A549 (cell line): ENCODE results near the gene MRPS34. TPM values are rescaled to one million over a fixed set of nuclear protein-coding genes. Genes with fewer than 3 reads are reported as not detected.
A peak's percentile ranks its signal among the peaks of the same experiment; 100 is the strongest.

ENCODE experiments used
- ATAC-seq, 2 experiments: fragments of 200-7000 bp in 1 of 2; fragments of >200 bp in 1 of 2; cut with Nextera tagmentation in 1 of 2; cut with Tn5 transposase in 1 of 2; 3 replicates each; pipeline versions ENCODE4 v1.8.0 to v1.9.1; 2018 to 2020; ENCODE audit warnings: mild to moderate bottlenecking in 1 of 2, moderate library complexity in 1 of 2
- CTCF ChIA-PET: fragments of 300-600 bp; sonication (Branson Sonifier 250); formaldehyde crosslinking; extraction: SDS; loops from one replicate; lab custom pipeline; 2021; ENCODE audit warnings: antibody characterized with exemption, inconsistent platforms; lab: Yijun Ruan, JAX
- POLR2A ChIA-PET: fragments of 350-600 bp; formaldehyde crosslinking; extraction: SDS; loops from one replicate; lab custom pipeline; 2021; ENCODE audit warnings: antibody characterized with exemption, inconsistent platforms; lab: Yijun Ruan, JAX
- DNase-seq, 2 experiments: peaks; one replicate each; pipeline versions ENCODE4 v3.0.0 to v3.0.0-alpha.2; 2011 to 2016; ENCODE audit warnings: low read depth in 1 of 2, low spot score in 1 of 2
- FAIRE-seq: peaks from 2 replicates; lab custom pipeline; 2011; peaks lifted over from hg19 to GRCh38; lab: Jason Lieb, UNC
- H3K27ac ChIP-seq, 2 experiments: fragments of >200 bp; sonication (Bioruptor Twin); formaldehyde crosslinking; 3 replicates each; pipeline ENCODE4 v1.5.1; 2016 to 2017
- H3K4me1 ChIP-seq: fragments of >200 bp; sonication (Bioruptor Twin); formaldehyde crosslinking; 3 replicates; pipeline ENCODE4 v1.6.1; 2016
- H3K4me2 ChIP-seq: fragments of >200 bp; sonication (Bioruptor Twin); formaldehyde crosslinking; 3 replicates; pipeline ENCODE4 v1.6.1; 2016
- H3K4me3 ChIP-seq: fragments of >200 bp; sonication (Bioruptor Twin); formaldehyde crosslinking; 3 replicates; pipeline ENCODE4 v1.5.1; 2016
- H3K9me3 ChIP-seq: fragments of >200 bp; sonication (Bioruptor Twin); formaldehyde crosslinking; 3 replicates; pipeline ENCODE4 v1.6.1; 2016
- BHLHE40 ChIP-seq: IDR thresholded peaks from 2 replicates; pipeline ENCODE4 v1.6.1; 2012; ENCODE audit warnings: low read depth, low read length, inconsistent platforms
- CBX2 ChIP-seq: fragments of 200-600 bp; sonication (generic); IDR thresholded peaks from 2 replicates; pipeline ENCODE4 v1.6.1; 2016; ENCODE audit warnings: low read depth, mild to moderate bottlenecking, borderline replicate concordance
- CBX8 ChIP-seq: fragments of 200-600 bp; sonication (generic); IDR thresholded peaks from 2 replicates; pipeline ENCODE4 v1.6.1; 2016
- CEBPB ChIP-seq, 2 experiments: fragments of >200 bp in 1 of 2; sonication (Bioruptor Twin) in 1 of 2; formaldehyde crosslinking in 1 of 2; IDR thresholded peaks; 2 replicates each; pipeline ENCODE4 v1.6.1; 2012 to 2016
- CHD4 ChIP-seq: fragments of 200-600 bp; sonication (generic); IDR thresholded peaks from 2 replicates; pipeline ENCODE4 v1.6.1; 2016; ENCODE audit warnings: antibody characterized with exemption, mild to moderate bottlenecking, borderline replicate concordance
- EHMT2 ChIP-seq: fragments of 200-600 bp; sonication (generic); IDR thresholded peaks from 2 replicates; pipeline ENCODE4 v1.6.1; 2016; ENCODE audit warnings: antibody characterized with exemption, low read depth, mild to moderate bottlenecking, moderate library complexity
- ELK1 ChIP-seq: fragments of 150-350 bp; IDR thresholded peaks from 2 replicates; pipeline ENCODE4 v1.6.1; 2014; ENCODE audit warnings: low read depth, mild to moderate bottlenecking, low read length
- ESRRA ChIP-seq: fragments of 150-350 bp; IDR thresholded peaks from 2 replicates; pipeline ENCODE4 v1.6.1; 2014; ENCODE audit warnings: mild to moderate bottlenecking, low read length, borderline replicate concordance
- FOSB ChIP-seq: fragments of 250-450 bp; sonication (Bioruptor Pico); IDR thresholded peaks from 2 replicates; pipeline ENCODE4 v1.5.0; 2020; ENCODE audit warnings: mild to moderate bottlenecking, moderate library complexity
- FOXS1 ChIP-seq: fragments of 250-450 bp; sonication (Bioruptor Pico); IDR thresholded peaks from 2 replicates; pipeline ENCODE4 v1.5.0; 2020; ENCODE audit warnings: mild to moderate bottlenecking, moderate library complexity
- HDAC2 ChIP-seq: fragments of 200-600 bp; sonication (generic); IDR thresholded peaks from 2 replicates; pipeline ENCODE4 v1.6.1; 2016
- HEYL ChIP-seq: fragments of 250-450 bp; sonication (Bioruptor Pico); IDR thresholded peaks from 2 replicates; pipeline ENCODE4 v1.8.0; 2021; ENCODE audit warnings: mild to moderate bottlenecking, moderate library complexity
- HMGXB4 ChIP-seq: fragments of 250-450 bp; sonication (Bioruptor Pico); IDR thresholded peaks from 2 replicates; pipeline ENCODE4 v1.5.0; 2021; ENCODE audit warnings: mild to moderate bottlenecking, moderate library complexity, borderline replicate concordance
- HOXB13 ChIP-seq: fragments of 250-450 bp; sonication (Bioruptor Pico); IDR thresholded peaks from 2 replicates; pipeline ENCODE4 v1.5.0; 2020; ENCODE audit warnings: low read depth, mild to moderate bottlenecking, moderate library complexity
- HOXB5 ChIP-seq: fragments of 250-450 bp; sonication (Bioruptor Pico); IDR thresholded peaks from 2 replicates; pipeline ENCODE4 v1.5.0; 2020; ENCODE audit warnings: mild to moderate bottlenecking, moderate library complexity
- JUN ChIP-seq, 2 experiments: fragments of >200 bp; sonication (Bioruptor Twin); formaldehyde crosslinking; IDR thresholded peaks; 2 replicates in 1 of 2; 3 replicates in 1 of 2; pipeline ENCODE4 v1.6.1; 2016 to 2017
- KDM1A ChIP-seq: fragments of 200-600 bp; sonication (generic); IDR thresholded peaks from 2 replicates; pipeline ENCODE4 v1.6.1; 2016; ENCODE audit warnings: low read depth, mild to moderate bottlenecking
- KDM5A ChIP-seq: fragments of 200-600 bp; sonication (generic); IDR thresholded peaks from 2 replicates; pipeline ENCODE4 v1.6.1; 2016; ENCODE audit warnings: antibody characterized with exemption, mild to moderate bottlenecking
- MAFK ChIP-seq: fragments of 450-650 bp; IDR thresholded peaks from 2 replicates; pipeline ENCODE4 v1.6.1; 2014; ENCODE audit not compliant: partially characterized antibody
- MAZ ChIP-seq: fragments of 150-350 bp; IDR thresholded peaks from 2 replicates; pipeline ENCODE4 v1.6.1; 2014; ENCODE audit warnings: antibody characterized with exemption, low read depth, low read length, borderline replicate concordance
- MYC ChIP-seq: IDR thresholded peaks from 2 replicates; pipeline ENCODE4 v1.6.1; 2012; ENCODE audit warnings: mild to moderate bottlenecking, inconsistent platforms, low read length, improper control_type of control experiment, borderline replicate concordance
- NFE2L2 ChIP-seq: fragments of 150-350 bp; conservative IDR thresholded peaks from 2 replicates; pipeline ENCODE4 v1.6.1; 2014; ENCODE audit warnings: low read length
- PBX3 ChIP-seq: IDR thresholded peaks from 2 replicates; pipeline ENCODE4 v1.6.1; 2012
- POLR2A ChIP-seq: IDR thresholded peaks from 2 replicates; pipeline ENCODE4 v1.6.1; 2012; ENCODE audit warnings: mild to moderate bottlenecking, low read length
- POLR2AphosphoS2 ChIP-seq: conservative IDR thresholded peaks from 2 replicates; pipeline ENCODE4 v1.6.1; 2012; ENCODE audit warnings: low read length, improper control_type of control experiment, inconsistent platforms
- RARB ChIP-seq: fragments of 250-450 bp; sonication (Bioruptor Pico); IDR thresholded peaks from 2 replicates; pipeline ENCODE4 v1.8.0; 2021; ENCODE audit warnings: mild to moderate bottlenecking, moderate library complexity
- REST ChIP-seq: fragments of 200-600 bp; sonication (generic); IDR thresholded peaks from 2 replicates; pipeline ENCODE4 v1.6.1; 2016; ENCODE audit warnings: antibody characterized with exemption, mild to moderate bottlenecking, moderate library complexity
- RFX5 ChIP-seq: fragments of 450-650 bp; IDR thresholded peaks from 2 replicates; pipeline ENCODE4 v1.7.1; 2014; ENCODE audit warnings: antibody characterized with exemption, mild to moderate bottlenecking, moderate library complexity
- RNF2 ChIP-seq: fragments of 200-600 bp; sonication (generic); IDR thresholded peaks from 2 replicates; pipeline ENCODE4 v1.6.1; 2016; ENCODE audit warnings: low read depth, mild to moderate bottlenecking, antibody characterized with exemption, moderate library complexity, borderline replicate concordance
- SMC3 ChIP-seq: fragments of >200 bp; sonication (Bioruptor Twin); formaldehyde crosslinking; IDR thresholded peaks from 3 replicates; pipeline ENCODE4 v1.6.1; 2018; ENCODE audit warnings: inconsistent platforms
- TFCP2L1 ChIP-seq: fragments of 250-450 bp; sonication (Bioruptor Pico); IDR thresholded peaks from 2 replicates; pipeline ENCODE4 v1.5.0; 2021; ENCODE audit warnings: mild to moderate bottlenecking
- TP53 ChIP-seq: fragments of 250-450 bp; sonication (Bioruptor Pico); IDR thresholded peaks from 2 replicates; pipeline ENCODE4 v1.5.0; 2021; ENCODE audit warnings: mild to moderate bottlenecking, moderate library complexity
- ZC3H11A ChIP-seq: fragments of 450-650 bp; IDR thresholded peaks from 2 replicates; pipeline ENCODE4 v1.6.1; 2014; ENCODE audit warnings: antibody characterized with exemption, mild to moderate bottlenecking
- ZNF302 ChIP-seq: fragments of 250-450 bp; sonication (Bioruptor Pico); IDR thresholded peaks from 2 replicates; pipeline ENCODE4 v1.9.0; 2021; ENCODE audit warnings: inconsistent platforms, mild to moderate bottlenecking, moderate library complexity
- WGBS: methylation state at CpG from one replicate; pipeline ENCODE4 v1.1.6; 2017; ENCODE audit errors: missing lambda C conversion rate; 5-methylcytosine and 5-hydroxymethylcytosine counted together
- polyA plus RNA-seq, 4 experiments: library from polyadenylated mRNA; depleted of rRNA in 3 of 4; stranded (reverse); fragments of >200 nt; fragmentation: RNase III in 1 of 4; extraction: RNeasy Plus Mini Kit Qiagen cat#74134 plus additional on column Dnase treatment in 1 of 4; gene quantifications; 2 replicates in 3 of 4; 3 replicates in 1 of 4; pipeline ENCODE4 v1.2.3, GENCODE V29; 2011 to 2017
- TF ChIP-seq, protein P1 (sequence below): IDR thresholded peaks from 2 replicates; pipeline ENCODE4 v1.6.1; 2012

MRPS34 gene
- polyA plus RNA-seq, 2 of the 4 experiments (the other 2 are of a cell fraction), result 118 to 220 TPM

- POLR2A ChIA-PET, result interaction anchor here (0.9 to 2.0 kb wide), 13 partner anchors 10 to 403 kb away, joined by 3 to 46 read pairs (median 6); partner anchors contain the start of genes CRAMP1, EME2, FAHD1 and HAGH
- Histone ChIP-seq H3K4me3 (peak overlapping the region; percentile 74), H3K4me1 (peaks cover 22% of the 10 kb centered on the region; the same call in 2 of the 3 replicates), H3K9me3 (no peaks in the 10 kb centered on the region), H3K27ac (peak overlapping the region; percentile 65 to 90), H3K4me2 (peak overlapping the region; percentile 83)
- ATAC-seq, result peak in 1 of 2 experiments; percentile 20; a peak in 4 of 6 replicates
- CTCF ChIA-PET, result interaction anchor here (0.7 to 2.9 kb wide), 7 partner anchors 10 to 147 kb away, joined by 3 to 15 read pairs (median 4); partner anchors contain the start of genes EME2, FAHD1, HAGH and MAPK8IP3
- peak in 1 of 2 experiments; percentile 35 for DNase-seq
- WGBS, result 5% methylated on average over 43 of the region's 70 CpGs
- no peak for FAIRE-seq
- TF ChIP-seq HOXB5 (CRISPR knock-in tag), result no peak
- TF ChIP-seq FOSB, result no peak
- TF ChIP-seq RNF2, result no peak
- TF ChIP-seq ZNF302 (CRISPR knock-in tag), result no peak
- TF ChIP-seq TP53 (CRISPR knock-in tag), result peak; percentile 70; the same call in 1 of the 2 replicates
- no peak for TF ChIP-seq CHD4
- no peak for TF ChIP-seq EHMT2
- TF ChIP-seq ELK1, result no peak
- no peak for TF ChIP-seq MAFK
- TF ChIP-seq POLR2A, result peak; percentile 23; the same call in 1 of the 2 replicates
- TF ChIP-seq FOXS1 (CRISPR knock-in tag), result no peak
- no peak for TF ChIP-seq RFX5
- no peak for TF ChIP-seq HEYL
- no peak for TF ChIP-seq TFCP2L1 (CRISPR knock-in tag)
- no peak for TF ChIP-seq HMGXB4 (CRISPR knock-in tag)
- no peak for TF ChIP-seq KDM1A
- TF ChIP-seq ESRRA, result no peak
- no peak for TF ChIP-seq MAZ
- TF ChIP-seq, protein P1, sequence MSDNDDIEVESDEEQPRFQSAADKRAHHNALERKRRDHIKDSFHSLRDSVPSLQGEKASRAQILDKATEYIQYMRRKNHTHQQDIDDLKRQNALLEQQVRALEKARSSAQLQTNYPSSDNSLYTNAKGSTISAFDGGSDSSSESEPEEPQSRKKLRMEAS, result 0 out of 2 replicates have a peak, but pooled peaks have one; percentile 10
- TF ChIP-seq PBX3, result no peak; the same call in 1 of the 2 replicates
- no peak for TF ChIP-seq REST
- no peak for TF ChIP-seq NFE2L2
- TF ChIP-seq HDAC2, result no peak
- TF ChIP-seq RARB (CRISPR knock-in tag), result no peak
- no peak for TF ChIP-seq SMC3
- no peak for TF ChIP-seq CBX2
- TF ChIP-seq POLR2AphosphoS2, result no peak
- TF ChIP-seq JUN (IDR thresholded peaks at IDR 0.05), result no peak
- no peak for TF ChIP-seq CEBPB (IDR thresholded peaks at IDR 0.05)
- TF ChIP-seq MYC, result no peak
- TF ChIP-seq BHLHE40, result no peak
- TF ChIP-seq KDM5A, result 0 out of 2 replicates have a peak, but pooled peaks have one; percentile 41
- no peak for TF ChIP-seq HOXB13 (CRISPR knock-in tag)
- no peak for TF ChIP-seq ZC3H11A
- no peak for TF ChIP-seq CBX8
Observed at GRCh38 chr16:1781758-1782407, 8.9 kb upstream of the MRPS34 start.
